ENCODE measurements around the gene ZFYVE27. TPM values are rescaled to one million over a fixed set of nuclear protein-coding genes. Genes with fewer than 3 reads are reported as not detected.
A peak's percentile ranks its signal among the peaks of the same experiment; 100 is the strongest.

The ZFYVE27 gene
- polyA plus RNA-seq, 1 donor from 2014 or later, result 35.4 TPM

- Mint-ChIP-seq H3K27ac (no peak overlapping the region), H3K4me1 (peaks cover 0 to 4% (median 0%) of the 10 kb centered on the region in 3 donors), H3K9me3 (no peaks in the 10 kb centered on the region), H3K27me3 (no peaks in the 10 kb centered on the region), H3K36me3 (peaks cover 4% of the 10 kb centered on the region), H3K4me3 (no peak overlapping the region)
These were observed 16.0 kb downstream of the ZFYVE27 start for GRCh38 chr10:97752956-97753355.

- no peaks in the 10 kb centered on the region for H3K9me3 Mint-ChIP-seq
- H3K27ac Mint-ChIP-seq, result no peak overlapping the region
- no peak overlapping the region for H3K4me3 Mint-ChIP-seq
- H3K36me3 Mint-ChIP-seq, result peaks cover 3% of the 10 kb centered on the region
- H3K27me3 Mint-ChIP-seq, result no peaks in the 10 kb centered on the region
- no peaks in the 10 kb centered on the region for H3K4me1 Mint-ChIP-seq
These were observed 17.8 kb downstream of the ZFYVE27 start for GRCh38 chr10:97754726-97755125.

- no peaks in the 10 kb centered on the region for H3K4me1 Mint-ChIP-seq
- H3K9me3 Mint-ChIP-seq, result no peaks in the 10 kb centered on the region
- no peaks in the 10 kb centered on the region for H3K27me3 Mint-ChIP-seq
- peak overlapping the region in 1 of 4 donors; percentile 48 for H3K4me3 Mint-ChIP-seq
- no peak overlapping the region for H3K27ac Mint-ChIP-seq
- H3K36me3 Mint-ChIP-seq, result peaks cover 3% of the 10 kb centered on the region
These were observed 18.8 kb downstream of the ZFYVE27 start for GRCh38 chr10:97755718-97756117.

GRCh38 chr10:97757471-97757870, 20.5 kb downstream of the ZFYVE27 start:
- no peaks in the 10 kb centered on the region for H3K27me3 Mint-ChIP-seq
- H3K4me1 Mint-ChIP-seq, result peaks cover 0 to 2% (median 0%) of the 10 kb centered on the region in 3 donors
- no peak overlapping the region for H3K4me3 Mint-ChIP-seq
- H3K27ac Mint-ChIP-seq, result no peak overlapping the region
- H3K9me3 Mint-ChIP-seq, result no peaks in the 10 kb centered on the region
- no peaks in the 10 kb centered on the region for H3K36me3 Mint-ChIP-seq

- no peaks in the 10 kb centered on the region for H3K36me3 Mint-ChIP-seq
- no peak overlapping the region for H3K27ac Mint-ChIP-seq
- no peak overlapping the region for H3K4me3 Mint-ChIP-seq
- H3K9me3 Mint-ChIP-seq, result no peaks in the 10 kb centered on the region
- no peaks in the 10 kb centered on the region for H3K27me3 Mint-ChIP-seq
- H3K4me1 Mint-ChIP-seq, result peaks cover 1 to 5% (median 4%) of the 10 kb centered on the region in 3 donors
These were observed 22.4 kb downstream of the ZFYVE27 start for GRCh38 chr10:97759158-97759887.

DNA sequence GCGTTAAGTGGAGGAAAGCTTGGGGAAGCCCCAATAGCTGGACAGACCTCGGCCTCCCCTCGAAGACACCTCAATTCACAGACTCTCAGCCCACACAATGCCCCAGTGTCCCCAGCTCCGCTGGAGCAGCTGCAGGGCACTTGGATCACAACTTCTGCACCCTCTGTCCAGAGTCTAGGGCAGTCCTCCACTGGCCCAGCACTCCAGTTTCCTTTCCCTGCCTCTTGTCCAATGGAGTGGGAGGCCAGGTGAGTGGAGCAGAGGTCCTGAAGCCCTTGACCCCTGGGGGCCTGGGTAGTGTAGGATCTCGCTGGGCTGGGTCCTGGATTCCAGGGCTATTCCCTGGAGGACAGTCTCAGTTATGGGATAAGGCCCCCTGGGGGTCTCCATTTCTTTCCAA, 23.0 kb downstream of the ZFYVE27 start:
- no peak overlapping the region for H3K27ac Mint-ChIP-seq
- H3K9me3 Mint-ChIP-seq, result no peaks in the 10 kb centered on the region
- H3K27me3 Mint-ChIP-seq, result no peaks in the 10 kb centered on the region
- peaks cover 6 to 9% (median 6%) of the 10 kb centered on the region in 3 donors for H3K4me1 Mint-ChIP-seq
- no peak overlapping the region for H3K4me3 Mint-ChIP-seq
- H3K36me3 Mint-ChIP-seq, result no peaks in the 10 kb centered on the region

DNA sequence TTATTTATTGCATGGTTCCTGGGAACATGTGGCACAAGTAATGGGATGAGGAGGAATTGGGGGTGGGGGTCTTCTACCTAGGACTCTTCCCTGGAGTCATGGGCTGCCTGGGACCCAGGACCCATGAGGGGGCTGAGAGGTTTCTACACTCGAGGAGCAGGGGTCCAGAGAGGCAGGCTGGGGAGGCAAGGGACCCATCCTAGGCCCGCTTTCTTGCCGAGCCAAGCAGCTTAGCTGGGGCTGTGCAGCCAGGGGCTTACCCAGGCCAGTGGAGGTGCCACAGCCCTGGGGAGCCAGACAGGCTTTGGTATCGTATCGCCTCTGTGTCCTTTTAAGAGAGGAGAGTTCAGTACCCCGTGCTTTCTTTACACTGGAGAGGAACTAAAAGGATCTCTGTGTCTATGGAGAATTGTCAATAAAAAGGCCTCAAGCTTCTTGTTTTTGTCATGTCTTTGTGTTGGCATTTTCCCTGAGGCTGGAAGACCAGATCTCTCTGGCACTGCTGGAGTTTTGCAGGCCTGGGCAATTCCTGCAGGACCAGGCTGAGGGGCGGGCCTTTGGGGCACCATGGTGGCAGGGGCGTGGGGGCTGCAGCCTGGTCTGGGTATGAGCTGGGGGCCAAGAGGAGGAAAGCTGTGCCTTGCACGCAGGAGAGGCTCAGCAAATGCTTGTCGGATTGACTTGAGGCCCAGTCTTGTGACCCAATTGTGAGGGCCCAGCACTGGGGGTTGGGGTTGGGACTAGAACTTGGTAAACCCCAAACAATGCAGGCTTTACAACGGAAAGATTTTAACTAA, 23.7 kb downstream of the ZFYVE27 start:
- Mint-ChIP-seq H3K4me1 (peaks cover 6 to 9% (median 6%) of the 10 kb centered on the region in 3 donors), H3K36me3 (no peaks in the 10 kb centered on the region), H3K9me3 (no peaks in the 10 kb centered on the region), H3K4me3 (no peak overlapping the region), H3K27me3 (no peaks in the 10 kb centered on the region), H3K27ac (no peak overlapping the region)

- Mint-ChIP-seq H3K36me3 (no peaks in the 10 kb centered on the region), H3K4me1 (peaks cover 6 to 9% (median 6%) of the 10 kb centered on the region in 3 donors), H3K9me3 (no peaks in the 10 kb centered on the region), H3K4me3 (no peak overlapping the region), H3K27me3 (no peaks in the 10 kb centered on the region), H3K27ac (no peak overlapping the region)
These were observed 24.5 kb downstream of the ZFYVE27 start for GRCh38 chr10:97761331-97761865.

DNA sequence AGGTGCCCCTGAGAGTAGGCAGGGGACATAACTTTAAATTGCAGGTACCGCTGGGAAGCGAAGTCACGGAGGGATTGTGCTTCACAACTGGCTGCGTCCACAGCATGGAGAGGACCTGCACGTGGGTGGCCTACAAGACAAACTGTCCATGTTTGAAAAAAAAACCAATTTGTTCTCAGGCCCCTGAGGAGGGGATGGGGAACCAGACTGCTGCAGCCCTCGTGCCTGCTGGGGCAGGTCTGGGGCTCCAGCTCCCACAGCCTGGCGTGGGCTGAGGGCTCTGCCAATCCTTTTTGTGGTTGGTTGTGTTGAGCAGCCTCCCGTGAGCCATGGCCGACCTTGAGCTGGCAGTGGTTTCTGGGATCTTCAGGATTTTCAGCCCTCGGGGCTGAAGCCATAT, 25.1 kb downstream of the ZFYVE27 start:
- H3K9me3 Mint-ChIP-seq, result no peaks in the 10 kb centered on the region
- H3K36me3 Mint-ChIP-seq, result no peaks in the 10 kb centered on the region
- H3K4me3 Mint-ChIP-seq, result no peak overlapping the region
- peaks cover 6 to 9% (median 6%) of the 10 kb centered on the region in 3 donors for H3K4me1 Mint-ChIP-seq
- no peaks in the 10 kb centered on the region for H3K27me3 Mint-ChIP-seq
- no peak overlapping the region for H3K27ac Mint-ChIP-seq

GRCh38 chr10:97762816-97763215, 25.9 kb downstream of the ZFYVE27 start:
- H3K27me3 Mint-ChIP-seq, result no peaks in the 10 kb centered on the region
- no peaks in the 10 kb centered on the region for H3K36me3 Mint-ChIP-seq
- no peak overlapping the region for H3K27ac Mint-ChIP-seq

DNA sequence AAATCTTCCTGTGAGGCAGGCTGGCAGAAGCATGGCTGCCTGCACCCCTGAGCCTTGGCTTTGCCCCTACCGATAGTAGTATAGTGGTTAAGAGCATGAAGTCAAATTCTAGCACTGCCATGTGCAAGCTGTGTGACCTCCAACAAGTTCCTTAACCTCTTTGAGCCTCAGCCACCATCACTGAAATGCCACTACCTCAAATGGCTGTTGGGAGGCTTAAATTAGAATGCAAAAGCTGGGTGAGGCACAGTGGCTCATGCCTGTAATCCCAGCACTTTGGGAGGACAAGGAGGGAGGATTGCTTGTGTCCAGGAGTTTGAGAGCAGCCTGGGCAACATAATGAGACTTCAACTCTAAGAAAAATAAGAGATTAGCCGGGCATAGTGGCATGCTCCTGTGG, 26.5 kb downstream of the ZFYVE27 start:
- H3K4me3 Mint-ChIP-seq, result no peak overlapping the region
- H3K27me3 Mint-ChIP-seq, result no peaks in the 10 kb centered on the region
- H3K4me1 Mint-ChIP-seq, result peaks cover 6 to 9% (median 6%) of the 10 kb centered on the region in 3 donors
- no peaks in the 10 kb centered on the region for H3K9me3 Mint-ChIP-seq
- H3K36me3 Mint-ChIP-seq, result no peaks in the 10 kb centered on the region
- no peak overlapping the region for H3K27ac Mint-ChIP-seq

More at GRCh38 chr10:97762816-97763215, 25.9 kb downstream of the ZFYVE27 start:
- H3K9me3 Mint-ChIP-seq, result no peaks in the 10 kb centered on the region
- peaks cover 6 to 9% (median 6%) of the 10 kb centered on the region in 3 donors for H3K4me1 Mint-ChIP-seq
- H3K4me3 Mint-ChIP-seq, result no peak overlapping the region

DNA sequence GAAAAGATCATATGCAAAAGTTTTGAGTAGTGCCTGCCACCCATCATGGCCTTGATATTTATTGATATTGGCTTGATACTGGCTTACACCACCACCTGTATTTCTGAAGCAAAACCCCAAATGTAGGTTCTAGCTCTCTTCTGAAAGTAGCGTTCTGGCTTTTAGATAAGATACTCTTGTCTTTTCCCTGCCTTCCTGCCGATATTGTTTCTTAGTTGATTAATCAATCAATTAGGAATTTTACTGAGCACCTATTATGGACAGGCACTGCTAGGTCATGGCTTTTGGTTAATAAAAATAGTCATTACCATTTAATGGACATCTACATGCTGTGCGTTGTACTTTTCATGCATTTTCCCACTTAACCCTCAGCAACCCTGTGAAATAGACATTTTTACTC, 27.0 kb downstream of the ZFYVE27 start:
- H3K27ac Mint-ChIP-seq, result no peak overlapping the region
- H3K27me3 Mint-ChIP-seq, result peaks cover 2% of the 10 kb centered on the region
- no peaks in the 10 kb centered on the region for H3K36me3 Mint-ChIP-seq
- no peaks in the 10 kb centered on the region for H3K9me3 Mint-ChIP-seq
- peaks cover 6 to 9% (median 6%) of the 10 kb centered on the region in 3 donors for H3K4me1 Mint-ChIP-seq
- H3K4me3 Mint-ChIP-seq, result no peak overlapping the region

- peaks cover 5% of the 10 kb centered on the region for H3K27me3 Mint-ChIP-seq
- no peaks in the 10 kb centered on the region for H3K36me3 Mint-ChIP-seq
- H3K4me1 Mint-ChIP-seq, result peaks cover 6 to 9% (median 8%) of the 10 kb centered on the region in 3 donors
- no peak overlapping the region for H3K4me3 Mint-ChIP-seq
- no peaks in the 10 kb centered on the region for H3K9me3 Mint-ChIP-seq
- H3K27ac Mint-ChIP-seq, result peak overlapping the region in 1 of 3 donors; percentile 49
These were observed 27.6 kb downstream of the ZFYVE27 start for GRCh38 chr10:97764519-97764931.

DNA sequence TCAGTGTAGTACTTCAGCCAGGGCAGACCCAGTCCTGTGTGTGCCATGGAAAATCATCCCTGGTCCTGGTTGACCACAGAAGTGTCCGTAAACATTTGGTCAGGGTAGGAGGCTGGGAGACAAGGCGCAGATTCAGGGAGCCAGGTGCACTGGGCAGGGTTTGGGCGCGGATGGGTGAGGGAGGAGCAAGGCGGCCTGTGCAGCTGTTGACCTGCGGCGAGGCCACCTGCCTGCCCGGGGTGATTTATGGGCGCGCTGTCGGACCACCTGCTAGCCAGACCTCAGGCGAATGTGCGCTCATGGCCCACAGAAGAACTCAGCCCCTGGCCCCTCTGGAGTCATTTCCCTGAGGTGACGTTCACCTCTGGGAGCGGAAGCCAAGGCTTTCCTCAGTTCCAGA, 28.3 kb downstream of the ZFYVE27 start:
- Mint-ChIP-seq H3K4me3 (no peak overlapping the region), H3K27me3 (peaks cover 10% of the 10 kb centered on the region), H3K4me1 (peaks cover 6 to 9% (median 8%) of the 10 kb centered on the region in 3 donors), H3K27ac (no peak overlapping the region), H3K36me3 (no peaks in the 10 kb centered on the region), H3K9me3 (no peaks in the 10 kb centered on the region)

GRCh38 chr10:97766106-97766810, 29.3 kb downstream of the ZFYVE27 start:
- H3K9me3 Mint-ChIP-seq, result no peaks in the 10 kb centered on the region
- no peak overlapping the region for H3K4me3 Mint-ChIP-seq
- peaks cover 19% of the 10 kb centered on the region for H3K27me3 Mint-ChIP-seq
- peaks cover 6 to 12% (median 8%) of the 10 kb centered on the region in 3 donors for H3K4me1 Mint-ChIP-seq
- H3K27ac Mint-ChIP-seq, result no peak overlapping the region
- no peaks in the 10 kb centered on the region for H3K36me3 Mint-ChIP-seq

Data from IgD-negative memory B cell (primary cell).